SK-N-MC (cell line): ENCODE results near the gene CST11.

Experiments used
- EZH2 ChIP-seq: fragments of 200-600 bp; sonication (generic); IDR thresholded peaks from one replicate; pipeline ENCODE4 v1.6.1; 2017; ENCODE audit warnings: antibody characterized with exemption
- POLR2AphosphoS5 ChIP-seq: IDR thresholded peaks from 2 replicates; pipeline ENCODE4 v1.6.1; 2012; ENCODE audit warnings: mild to moderate bottlenecking, low read depth, low read length, borderline replicate concordance

GRCh38 chr20:23446505-23446904, 6.2 kb downstream of the CST11 start:
- TF ChIP-seq EZH2 (no peak), POLR2AphosphoS5 (no peak)
